CD4-positive, alpha-beta T cell treated with Interleukin-4 for 1 hour (primary cell): ENCODE measurements around the gene CENPB.
"Not testable (repeated sequence)": the region's sequence is repeated elsewhere in the genome, so short reads cannot be mapped to it uniquely, and the experiment has no call there.

Experiments used
- DNase-seq, 2 donors: peaks; one replicate each; pipeline ENCODE4 v3.0.0-alpha.2; 2020 to 2022

Gene CENPB

GRCh38 chr20:3808544-3808943, 22.0 kb upstream of the CENPB start:
- no peak for DNase-seq

GRCh38 chr20:3804781-3805180, 18.2 kb upstream of the CENPB start:
- DNase-seq: no peak

- DNase-seq: no peak
Measured at GRCh38 chr20:3804254-3804751, 17.8 kb upstream of the CENPB start.

GRCh38 chr20:3803854-3804253, 17.3 kb upstream of the CENPB start:
- no peak for DNase-seq

- DNase-seq: no peak
Measured at GRCh38 chr20:3803289-3803688, 16.7 kb upstream of the CENPB start.

GRCh38 chr20:3802524-3803239, 16.1 kb upstream of the CENPB start:
- DNase-seq: no peak

- no peak for DNase-seq
Measured at GRCh38 chr20:3801846-3802245, 15.3 kb upstream of the CENPB start.

- no peak for DNase-seq
Measured at GRCh38 chr20:3801299-3801698, 14.8 kb upstream of the CENPB start.

- no peak for DNase-seq
Measured at GRCh38 chr20:3800878-3801260, 14.3 kb upstream of the CENPB start.

GRCh38 chr20:3800256-3800877, 13.8 kb upstream of the CENPB start:
- no peak for DNase-seq

GRCh38 chr20:3798908-3799248, 12.3 kb upstream of the CENPB start:
- no peak for DNase-seq

- DNase-seq: no peak
Measured at GRCh38 chr20:3798373-3798768, 11.8 kb upstream of the CENPB start.

GRCh38 chr20:3797592-3798372, 11.2 kb upstream of the CENPB start:
- peak; percentile 39 to 71 for DNase-seq

GRCh38 chr20:3797226-3797545, 10.6 kb upstream of the CENPB start:
- DNase-seq: no peak

- DNase-seq: no peak
Measured at GRCh38 chr20:3796477-3797225, 10.1 kb upstream of the CENPB start.

GRCh38 chr20:3795511-3796468, 9.2 kb upstream of the CENPB start, which contains the start of gene CDC25B:
Gene CDC25B (plus strand): TSS chr20:3796310. CDS start chr20:3796532, 222 bp downstream.
- peak; percentile 87 to 90 for DNase-seq

- DNase-seq: no peak
Measured at GRCh38 chr20:3794701-3795420, 8.3 kb upstream of the CENPB start.

- DNase-seq: not testable (repeated sequence)
Measured at GRCh38 chr20:3794168-3794567, 7.6 kb upstream of the CENPB start.

- not testable (repeated sequence) for DNase-seq
Measured at GRCh38 chr20:3789201-3789600, 2.7 kb upstream of the CENPB start.

GRCh38 chr20:3788685-3789155, 2.2 kb upstream of the CENPB start:
- no peak for DNase-seq
